Measurements from ENCODE around the gene MBL2.

MBL2 gene

DNA sequence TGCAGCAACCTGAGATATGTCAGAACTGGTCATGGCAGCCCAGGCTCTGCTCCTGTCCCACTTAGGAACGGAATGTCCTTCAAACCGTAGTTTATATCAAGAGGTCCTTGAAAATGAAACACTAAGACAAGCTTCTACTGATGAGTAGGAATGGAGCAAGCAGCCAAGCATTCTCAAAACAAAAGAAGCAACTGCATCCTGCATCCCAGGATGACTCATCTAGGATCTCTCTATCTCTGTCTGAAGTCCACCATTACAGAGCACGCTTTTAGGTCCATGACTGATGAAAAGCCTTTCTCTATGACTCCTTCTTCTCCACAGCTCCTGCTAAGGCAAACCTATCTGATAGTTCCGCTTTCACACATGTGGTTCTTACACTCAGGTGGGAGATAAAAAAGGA is 16.3 kb downstream of the MBL2 start:
- H3K36me3 Mint-ChIP-seq = no peaks in the 10 kb centered on the region
- H3K4me1 Mint-ChIP-seq = no peaks in the 10 kb centered on the region
- no peak overlapping the region for H3K27ac Mint-ChIP-seq
- peaks cover 5% of the 10 kb centered on the region for H3K9me3 Mint-ChIP-seq
- H3K4me3 Mint-ChIP-seq = no peak overlapping the region
- H3K27me3 Mint-ChIP-seq = no peaks in the 10 kb centered on the region

DNA sequence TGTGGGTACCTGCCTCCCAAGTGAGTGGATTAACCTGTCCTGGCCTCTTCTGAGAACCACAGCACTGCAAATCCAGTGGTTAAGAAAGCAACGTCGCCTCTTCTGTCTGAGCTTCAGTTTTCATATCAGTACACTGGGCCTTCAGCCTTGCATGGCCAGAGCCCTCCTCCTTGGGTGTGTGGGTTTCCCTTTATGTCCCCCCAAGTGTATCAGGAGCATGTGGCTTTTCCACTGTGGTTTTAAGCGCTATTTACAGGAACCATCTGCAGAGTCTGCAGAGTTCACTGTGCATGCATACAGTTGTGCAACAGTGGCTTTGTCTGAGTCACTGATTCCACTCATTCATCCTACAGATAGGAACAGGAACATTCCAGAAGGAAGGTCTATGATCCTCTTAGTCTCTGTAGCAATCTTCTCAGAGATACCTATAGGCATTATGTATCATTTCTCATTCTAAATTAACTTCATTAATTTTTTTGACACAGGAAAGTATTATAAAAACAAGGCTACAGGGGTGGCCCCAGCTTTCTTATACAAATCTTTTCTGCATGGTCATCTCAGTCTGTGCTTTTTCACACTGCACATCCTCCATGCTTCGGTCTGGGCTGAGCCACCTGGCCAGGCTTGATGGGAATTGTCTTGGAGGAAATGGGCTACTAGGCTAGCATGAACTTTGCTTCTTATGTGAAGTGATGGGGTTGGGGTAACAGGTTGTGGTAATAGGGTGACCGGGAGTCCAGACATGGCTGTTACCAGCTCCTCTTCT is 17.1 kb downstream of the MBL2 start:
- no peaks in the 10 kb centered on the region for H3K36me3 Mint-ChIP-seq

DNA sequence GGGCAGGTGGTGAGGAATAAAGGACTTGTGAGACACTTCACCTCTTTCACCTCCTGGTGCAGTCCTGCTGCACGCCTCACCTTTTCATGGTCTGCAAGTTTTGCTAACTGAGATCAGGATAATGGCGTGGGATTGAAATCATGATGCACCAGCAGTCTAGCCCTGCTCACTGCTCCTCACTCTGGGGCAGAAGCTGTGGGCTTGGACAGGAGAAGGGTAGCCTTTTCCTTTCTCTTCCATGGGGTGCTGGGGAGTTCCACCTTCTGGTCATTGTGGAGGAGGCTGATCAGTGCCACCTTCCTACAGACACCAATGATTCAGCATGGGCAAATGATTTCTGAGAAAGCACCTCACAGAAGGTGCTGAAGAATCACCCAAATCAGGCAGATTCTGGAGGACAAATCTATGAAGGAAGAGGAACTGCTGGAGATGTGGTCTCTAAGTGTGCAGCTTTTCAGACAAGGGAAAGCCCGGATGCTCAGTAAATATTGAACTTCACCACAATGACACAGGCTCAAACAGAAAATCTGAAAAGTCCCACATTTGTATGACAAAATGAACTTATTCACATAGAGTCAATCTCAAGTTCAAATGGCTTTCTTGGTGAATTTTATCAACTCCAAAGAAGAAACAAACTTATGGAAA is 19.7 kb downstream of the MBL2 start:
- Mint-ChIP-seq H3K36me3 (no peaks in the 10 kb centered on the region), H3K27me3 (peaks cover 2% of the 10 kb centered on the region), H3K4me1 (no peaks in the 10 kb centered on the region), H3K4me3 (no peak overlapping the region), H3K9me3 (peaks cover 5% of the 10 kb centered on the region), H3K27ac (no peak overlapping the region)

More for the DNA sequence above, 17.1 kb downstream of the MBL2 start:
- no peak overlapping the region for H3K27ac Mint-ChIP-seq
- peaks cover 5% of the 10 kb centered on the region for H3K9me3 Mint-ChIP-seq
- H3K27me3 Mint-ChIP-seq = no peaks in the 10 kb centered on the region
- H3K4me1 Mint-ChIP-seq = no peaks in the 10 kb centered on the region
- no peak overlapping the region for H3K4me3 Mint-ChIP-seq

DNA sequence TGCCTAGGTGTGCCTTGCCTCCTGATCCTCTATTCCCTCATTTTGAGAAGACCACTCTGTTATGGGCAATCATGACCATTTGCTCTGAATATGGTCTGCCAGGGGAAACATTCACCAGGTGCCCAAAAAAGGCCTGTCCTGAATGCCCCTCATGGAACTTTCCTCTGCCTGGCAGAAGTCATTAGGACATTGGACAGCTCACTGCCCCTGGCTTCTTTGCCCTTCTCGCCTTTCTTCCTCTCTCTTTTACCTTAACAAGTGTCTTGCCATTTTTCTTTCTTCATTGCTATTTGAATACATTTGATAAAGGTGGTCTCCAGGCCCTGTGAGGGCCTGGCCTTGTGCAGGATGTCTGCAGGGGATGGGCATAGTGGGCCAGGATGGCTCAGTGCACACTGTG is 20.3 kb downstream of the MBL2 start:
- peaks cover 2% of the 10 kb centered on the region for H3K27me3 Mint-ChIP-seq
- peaks cover 3% of the 10 kb centered on the region for H3K9me3 Mint-ChIP-seq
- H3K36me3 Mint-ChIP-seq = no peaks in the 10 kb centered on the region
- H3K4me3 Mint-ChIP-seq = no peak overlapping the region
- H3K4me1 Mint-ChIP-seq = no peaks in the 10 kb centered on the region
- no peak overlapping the region for H3K27ac Mint-ChIP-seq

DNA sequence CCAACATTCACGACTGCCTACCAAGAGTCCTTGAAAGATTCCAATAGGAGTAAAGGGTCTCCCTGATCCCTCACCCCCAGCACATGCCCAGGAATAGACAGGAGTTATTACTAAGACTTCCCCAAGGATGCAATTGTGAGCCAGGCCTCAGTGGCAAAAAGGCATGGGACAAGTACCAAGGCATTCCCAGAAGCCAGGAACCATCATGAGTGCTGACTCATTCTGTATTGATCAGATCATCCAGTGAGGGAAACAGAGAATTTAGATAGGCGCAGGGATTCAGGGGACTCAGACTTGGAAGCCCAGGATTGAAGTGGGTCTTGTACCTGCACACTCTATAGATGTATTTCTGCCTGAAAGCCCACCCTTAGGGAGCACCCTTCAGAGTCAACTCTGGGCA is 21.2 kb downstream of the MBL2 start:
- H3K9me3 Mint-ChIP-seq = no peaks in the 10 kb centered on the region
- H3K27me3 Mint-ChIP-seq = peaks cover 2% of the 10 kb centered on the region
- no peaks in the 10 kb centered on the region for H3K36me3 Mint-ChIP-seq
- H3K4me3 Mint-ChIP-seq = no peak overlapping the region
- H3K27ac Mint-ChIP-seq = no peak overlapping the region
- H3K4me1 Mint-ChIP-seq = no peaks in the 10 kb centered on the region

DNA sequence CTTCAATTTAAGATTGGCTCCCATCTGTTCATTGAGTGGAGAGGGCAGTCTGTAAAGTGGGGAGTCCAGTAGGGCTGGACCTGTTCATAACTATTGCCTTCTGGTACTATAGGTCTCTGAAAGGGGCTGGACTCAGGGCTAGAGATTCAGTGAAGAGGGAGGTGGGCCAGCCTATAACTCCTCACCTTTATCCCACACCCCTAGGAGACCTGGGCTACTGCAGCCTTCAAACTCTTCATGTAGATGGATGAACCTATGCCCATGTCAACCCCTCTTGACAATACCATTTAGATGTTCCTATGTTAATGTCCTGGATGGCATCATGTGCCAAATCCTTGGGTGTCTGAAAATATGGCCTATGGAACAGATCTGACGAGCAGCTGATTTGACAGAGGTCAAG is 22.0 kb downstream of the MBL2 start:
- H3K9me3 Mint-ChIP-seq = no peaks in the 10 kb centered on the region
- no peaks in the 10 kb centered on the region for H3K36me3 Mint-ChIP-seq
- no peak overlapping the region for H3K27ac Mint-ChIP-seq
- no peak overlapping the region for H3K4me3 Mint-ChIP-seq
- H3K4me1 Mint-ChIP-seq = no peaks in the 10 kb centered on the region
- peaks cover 2% of the 10 kb centered on the region for H3K27me3 Mint-ChIP-seq

DNA sequence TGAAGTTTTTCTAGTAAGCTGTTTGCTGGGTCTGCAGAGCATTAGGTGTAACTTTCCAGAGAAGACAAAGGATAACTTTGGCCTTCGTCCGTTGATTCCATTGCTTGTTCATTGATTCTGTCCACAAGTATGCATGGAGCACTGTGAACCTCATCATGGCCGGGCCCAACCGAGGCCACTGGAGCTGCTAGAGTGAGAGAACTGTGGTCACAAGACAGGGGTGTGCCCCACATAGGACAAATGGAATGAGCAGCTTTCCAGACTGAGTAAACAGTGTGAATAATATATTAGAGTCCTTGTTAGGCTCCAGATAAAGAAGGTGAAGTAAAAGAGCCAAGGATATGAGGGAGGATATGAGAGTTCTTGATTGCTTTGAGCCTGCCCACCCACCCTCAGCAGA is 24.9 kb downstream of the MBL2 start:
- H3K4me3 Mint-ChIP-seq = no peak overlapping the region
- no peaks in the 10 kb centered on the region for H3K9me3 Mint-ChIP-seq
- H3K27ac Mint-ChIP-seq = no peak overlapping the region

DNA sequence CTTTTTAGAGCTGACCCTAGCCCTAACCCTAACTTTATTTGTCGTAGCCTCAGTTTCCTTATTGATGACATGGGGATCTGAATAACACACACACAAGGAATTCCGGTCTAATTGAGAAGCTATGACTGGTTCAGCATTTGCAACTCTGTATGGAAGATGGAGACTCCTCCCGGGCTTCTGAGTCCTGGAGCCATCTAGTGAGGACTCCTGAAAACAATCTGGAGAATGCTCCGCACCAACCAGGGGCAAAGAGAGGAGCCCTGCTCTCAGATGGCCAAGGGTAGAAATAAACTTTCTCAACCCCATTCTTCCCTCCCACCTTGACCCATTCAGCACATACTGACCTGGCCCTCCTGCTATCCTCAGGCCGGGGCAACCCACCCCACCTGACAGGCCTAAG is 26.4 kb downstream of the MBL2 start:
- Mint-ChIP-seq H3K27ac (no peak overlapping the region), H3K4me3 (no peak overlapping the region), H3K27me3 (peaks cover 2% of the 10 kb centered on the region), H3K36me3 (no peaks in the 10 kb centered on the region), H3K4me1 (no peaks in the 10 kb centered on the region), H3K9me3 (no peaks in the 10 kb centered on the region)

More for the DNA sequence above, 24.9 kb downstream of the MBL2 start:
- Mint-ChIP-seq H3K27me3 (peaks cover 2% of the 10 kb centered on the region), H3K4me1 (no peaks in the 10 kb centered on the region), H3K36me3 (no peaks in the 10 kb centered on the region)

DNA sequence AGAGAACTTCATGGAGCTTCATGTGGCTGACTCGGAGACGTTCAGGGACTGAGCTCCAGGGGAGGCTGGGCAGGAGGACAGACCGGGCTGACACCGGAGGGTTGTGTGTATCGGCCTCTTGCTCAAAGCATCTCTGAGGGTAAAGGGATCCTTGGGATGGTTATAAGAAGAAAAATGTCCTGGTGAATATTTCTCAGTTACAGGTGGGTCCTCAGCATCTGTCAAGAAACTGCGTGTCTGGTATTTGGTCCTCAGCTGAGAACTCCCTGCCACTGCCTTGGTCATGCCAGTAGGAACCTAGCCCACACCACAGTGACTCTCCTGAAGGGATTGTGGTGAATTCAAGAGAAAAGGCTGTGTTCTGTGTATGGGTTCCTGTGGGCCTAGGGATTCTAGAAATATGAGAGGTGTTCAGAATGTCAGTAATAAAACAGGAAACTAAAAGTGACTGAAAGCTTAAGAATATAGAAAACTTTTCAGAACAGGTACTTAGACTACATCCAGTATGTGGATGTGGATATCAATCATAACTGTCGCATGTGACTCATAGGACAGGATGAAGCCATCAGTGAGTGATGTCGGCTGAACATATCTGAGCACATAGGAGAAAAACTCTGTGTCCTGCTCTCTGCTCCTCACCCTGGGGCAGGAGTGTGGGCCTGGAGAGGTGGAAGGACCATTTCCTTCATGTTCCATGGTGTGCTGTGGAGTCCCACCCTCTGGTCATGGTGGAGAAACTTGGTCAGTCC is 28.4 kb downstream of the MBL2 start:
- no peak overlapping the region for H3K27ac Mint-ChIP-seq
- H3K36me3 Mint-ChIP-seq = no peaks in the 10 kb centered on the region
- H3K27me3 Mint-ChIP-seq = no peaks in the 10 kb centered on the region
- no peaks in the 10 kb centered on the region for H3K9me3 Mint-ChIP-seq
- H3K4me1 Mint-ChIP-seq = no peaks in the 10 kb centered on the region
- no peak overlapping the region for H3K4me3 Mint-ChIP-seq

DNA sequence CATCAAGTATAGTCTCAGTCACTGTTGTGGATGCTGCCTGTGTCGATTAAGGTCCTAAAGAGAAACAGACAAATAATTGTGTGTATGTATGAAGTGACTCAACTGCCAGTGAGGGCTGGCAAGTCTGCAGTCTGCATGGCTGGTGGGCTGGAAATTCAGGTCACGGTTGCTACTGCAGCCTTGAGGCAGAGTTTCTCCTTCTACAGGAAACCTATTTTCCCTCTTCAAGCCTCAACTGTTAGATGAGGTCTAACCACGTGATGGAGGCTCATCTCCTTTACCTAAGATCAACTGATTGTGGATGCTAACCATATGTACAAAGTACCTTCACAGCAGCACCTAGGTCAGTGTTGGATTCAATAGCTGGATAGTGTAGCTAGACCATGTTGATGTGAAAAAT is 29.9 kb downstream of the MBL2 start:
- no peaks in the 10 kb centered on the region for H3K36me3 Mint-ChIP-seq
- H3K9me3 Mint-ChIP-seq = no peaks in the 10 kb centered on the region
- no peaks in the 10 kb centered on the region for H3K27me3 Mint-ChIP-seq
- H3K27ac Mint-ChIP-seq = no peak overlapping the region
- H3K4me1 Mint-ChIP-seq = no peaks in the 10 kb centered on the region
- H3K4me3 Mint-ChIP-seq = no peak overlapping the region

DNA sequence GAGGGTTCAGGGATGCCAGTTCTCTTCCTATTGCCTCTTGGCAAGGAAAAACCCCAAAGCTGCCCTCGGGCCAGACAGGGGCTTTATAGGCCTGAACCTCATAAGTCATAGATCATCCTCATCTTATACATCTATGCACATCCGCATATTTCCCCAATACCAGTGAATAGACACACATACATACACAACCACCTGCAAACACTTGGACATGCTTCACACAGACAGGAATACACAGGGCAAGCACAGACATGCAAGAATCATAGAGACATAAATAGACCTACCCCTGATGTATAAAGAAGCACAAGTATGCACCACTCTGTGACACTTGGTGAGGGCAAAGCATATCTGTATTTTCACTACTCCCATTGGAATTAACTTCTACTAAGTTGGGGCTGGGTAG is 30.7 kb downstream of the MBL2 start:
- H3K4me1 Mint-ChIP-seq = no peaks in the 10 kb centered on the region
- no peaks in the 10 kb centered on the region for H3K9me3 Mint-ChIP-seq
- no peak overlapping the region for H3K4me3 Mint-ChIP-seq
- H3K27ac Mint-ChIP-seq = no peak overlapping the region
- H3K36me3 Mint-ChIP-seq = no peaks in the 10 kb centered on the region
- no peaks in the 10 kb centered on the region for H3K27me3 Mint-ChIP-seq

DNA sequence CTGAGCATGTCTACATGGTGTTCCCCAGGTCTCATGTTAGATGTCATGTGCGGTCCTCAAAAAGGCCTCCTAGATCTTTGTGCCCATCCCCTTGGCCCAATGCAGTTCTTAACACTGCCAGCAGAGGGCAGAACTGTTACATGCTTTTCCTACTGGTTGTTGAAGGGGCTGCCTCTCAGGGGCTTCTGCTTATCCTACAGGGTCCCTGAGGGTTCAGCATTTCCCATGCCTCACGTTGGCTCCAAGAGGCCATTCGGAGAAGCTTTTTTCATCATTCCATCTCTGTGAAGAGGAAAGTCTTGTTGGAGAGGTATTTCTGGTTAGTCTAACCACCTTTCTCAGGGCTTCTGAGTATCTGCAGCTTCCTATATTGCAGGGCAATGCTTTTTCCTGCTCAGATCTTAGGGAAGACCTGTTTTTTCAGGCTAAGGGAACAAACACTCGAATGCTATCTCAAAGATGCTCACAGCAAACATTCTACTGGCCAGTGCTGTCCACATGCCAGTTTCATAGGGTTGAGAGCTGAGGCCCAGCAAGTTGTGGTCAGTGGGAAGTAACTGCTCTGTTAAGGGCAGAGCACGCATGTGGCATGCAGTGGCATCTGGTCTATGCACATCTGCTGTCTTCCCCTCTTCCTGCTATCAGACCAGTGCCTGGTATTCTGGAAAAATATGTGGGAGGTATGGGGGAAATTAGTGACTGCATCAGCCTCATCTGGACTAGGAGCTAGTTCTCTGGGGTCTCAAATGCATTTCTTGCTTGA is 31.5 kb downstream of the MBL2 start:
- Mint-ChIP-seq H3K27ac (no peak overlapping the region), H3K36me3 (no peaks in the 10 kb centered on the region), H3K4me3 (no peak overlapping the region), H3K9me3 (no peaks in the 10 kb centered on the region), H3K27me3 (no peaks in the 10 kb centered on the region), H3K4me1 (no peaks in the 10 kb centered on the region)

DNA sequence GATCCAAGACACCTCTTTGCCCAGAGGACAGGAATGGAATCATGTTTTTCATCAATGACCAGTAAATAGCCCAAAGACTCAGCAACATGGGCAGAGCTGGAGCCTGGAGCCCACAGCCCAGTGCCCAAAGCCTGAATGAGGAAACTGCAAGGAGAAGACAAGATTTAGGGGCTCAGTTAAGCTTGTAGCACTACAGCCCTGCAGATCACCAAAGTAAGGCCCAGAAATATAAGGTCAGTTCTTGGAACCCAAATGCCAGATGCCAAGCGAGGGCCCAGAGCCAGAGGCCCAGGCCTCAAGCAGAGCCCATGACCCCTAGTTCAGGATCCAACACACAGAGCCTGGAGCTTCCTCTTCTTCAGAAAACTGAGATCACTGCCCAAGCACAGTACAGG is 32.4 kb downstream of the MBL2 start:
- H3K36me3 Mint-ChIP-seq = no peaks in the 10 kb centered on the region
- no peaks in the 10 kb centered on the region for H3K27me3 Mint-ChIP-seq
- H3K27ac Mint-ChIP-seq = no peak overlapping the region
- no peak overlapping the region for H3K4me3 Mint-ChIP-seq
- no peaks in the 10 kb centered on the region for H3K9me3 Mint-ChIP-seq
- H3K4me1 Mint-ChIP-seq = no peaks in the 10 kb centered on the region

DNA sequence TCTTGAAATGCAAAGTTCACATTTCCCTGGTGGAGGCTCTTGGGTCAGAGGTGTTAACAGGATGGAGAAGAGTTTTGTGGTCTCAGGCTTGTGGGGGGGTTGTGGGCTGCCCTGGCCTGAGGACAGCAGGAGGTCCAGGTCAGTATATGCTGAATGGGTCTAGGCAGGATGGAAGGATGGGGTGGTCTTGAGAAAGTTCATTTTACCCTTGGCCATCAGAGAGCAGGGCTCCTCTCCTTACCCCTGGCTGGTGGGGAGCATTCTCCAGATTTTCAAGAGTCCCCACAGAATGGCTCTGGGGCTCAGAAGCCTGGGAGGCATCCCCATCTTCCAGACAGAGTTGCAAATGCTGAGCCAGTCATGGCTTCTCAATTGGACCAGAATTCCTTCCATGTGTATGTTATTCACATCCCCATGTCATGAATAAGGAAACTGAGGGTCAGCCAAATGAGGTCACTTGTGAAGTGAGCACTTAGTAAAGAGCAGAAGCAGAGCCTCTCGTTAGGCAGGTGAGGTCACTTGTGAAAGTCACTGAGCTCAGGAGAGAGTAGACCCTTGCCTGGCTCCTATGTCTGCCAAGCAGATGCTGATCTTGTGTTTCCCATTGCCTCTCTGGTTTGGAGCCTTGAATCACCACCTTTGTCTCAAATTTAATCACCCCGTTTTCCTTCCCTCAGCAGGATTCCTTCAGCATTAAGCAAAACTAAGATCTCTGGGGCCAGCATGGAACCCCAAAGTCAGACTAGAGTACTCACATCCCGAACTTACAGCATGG is 33.0 kb downstream of the MBL2 start:
- Mint-ChIP-seq H3K27me3 (no peaks in the 10 kb centered on the region), H3K9me3 (no peaks in the 10 kb centered on the region), H3K4me1 (no peaks in the 10 kb centered on the region), H3K4me3 (no peak overlapping the region), H3K27ac (no peak overlapping the region), H3K36me3 (no peaks in the 10 kb centered on the region)

DNA sequence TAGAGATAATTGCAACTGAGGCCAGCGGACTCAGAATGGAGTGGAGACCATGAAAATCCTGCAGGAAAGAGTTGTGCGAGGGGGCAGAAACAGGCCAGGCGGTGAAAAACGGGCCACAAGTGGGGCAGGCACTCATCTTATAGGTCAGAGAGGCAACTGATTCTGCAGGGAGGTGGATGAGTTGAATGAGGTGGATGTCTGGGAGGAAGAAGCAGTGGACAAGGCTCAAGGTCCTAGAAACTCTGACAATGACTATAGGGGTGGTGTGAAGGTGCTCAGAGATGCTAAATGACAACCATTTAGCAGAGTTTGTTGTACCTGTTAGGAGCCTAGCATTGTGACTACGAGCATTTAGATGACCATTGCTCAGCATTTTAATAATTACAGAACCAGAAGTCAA is 33.6 kb downstream of the MBL2 start:
- no peaks in the 10 kb centered on the region for H3K4me1 Mint-ChIP-seq
- no peaks in the 10 kb centered on the region for H3K36me3 Mint-ChIP-seq

More for the DNA sequence above, 33.6 kb downstream of the MBL2 start:
- no peaks in the 10 kb centered on the region for H3K27me3 Mint-ChIP-seq
- no peaks in the 10 kb centered on the region for H3K9me3 Mint-ChIP-seq
- no peak overlapping the region for H3K4me3 Mint-ChIP-seq
- no peak overlapping the region for H3K27ac Mint-ChIP-seq
